ENCODE results near the gene RHOBTB1. TPM values are rescaled to one million over a fixed set of nuclear protein-coding genes. Genes with fewer than 3 reads are reported as not detected.

The RHOBTB1 gene
- total RNA-seq, 1 experiment from 2014 or later: 2.5 TPM

DNA sequence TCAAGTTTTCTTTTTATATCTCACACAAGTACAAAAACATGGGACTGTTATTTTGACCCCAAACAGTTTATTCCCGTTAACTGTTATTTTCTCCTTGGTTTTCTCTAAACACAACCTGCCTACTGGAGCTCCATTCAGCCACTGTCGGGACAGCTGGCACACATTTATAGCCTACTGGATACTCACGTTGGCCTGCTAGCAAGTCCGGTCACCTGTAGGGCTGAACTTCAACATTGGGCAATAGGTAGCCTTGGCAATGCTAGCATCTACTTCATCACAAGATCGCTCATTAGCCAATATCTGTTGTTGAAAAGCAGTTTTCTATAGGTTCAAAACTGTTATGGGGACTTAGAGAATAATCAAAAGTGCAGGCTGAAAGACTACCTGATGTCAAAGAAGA, 32.3 kb downstream of the RHOBTB1 start:
- no peak overlapping the region for H2AFZ ChIP-seq (ENCODE audit: low read length)
- no peaks in the 10 kb centered on the region; a peak in 2 of 4 replicates for H3K4me1 Mint-ChIP-seq
- H3K9me3 Mint-ChIP-seq: peaks cover 4 to 6% of the 10 kb centered on the region in 2 experiments; a peak in 4 of 5 replicates
- TF ChIP-seq, protein P1, sequence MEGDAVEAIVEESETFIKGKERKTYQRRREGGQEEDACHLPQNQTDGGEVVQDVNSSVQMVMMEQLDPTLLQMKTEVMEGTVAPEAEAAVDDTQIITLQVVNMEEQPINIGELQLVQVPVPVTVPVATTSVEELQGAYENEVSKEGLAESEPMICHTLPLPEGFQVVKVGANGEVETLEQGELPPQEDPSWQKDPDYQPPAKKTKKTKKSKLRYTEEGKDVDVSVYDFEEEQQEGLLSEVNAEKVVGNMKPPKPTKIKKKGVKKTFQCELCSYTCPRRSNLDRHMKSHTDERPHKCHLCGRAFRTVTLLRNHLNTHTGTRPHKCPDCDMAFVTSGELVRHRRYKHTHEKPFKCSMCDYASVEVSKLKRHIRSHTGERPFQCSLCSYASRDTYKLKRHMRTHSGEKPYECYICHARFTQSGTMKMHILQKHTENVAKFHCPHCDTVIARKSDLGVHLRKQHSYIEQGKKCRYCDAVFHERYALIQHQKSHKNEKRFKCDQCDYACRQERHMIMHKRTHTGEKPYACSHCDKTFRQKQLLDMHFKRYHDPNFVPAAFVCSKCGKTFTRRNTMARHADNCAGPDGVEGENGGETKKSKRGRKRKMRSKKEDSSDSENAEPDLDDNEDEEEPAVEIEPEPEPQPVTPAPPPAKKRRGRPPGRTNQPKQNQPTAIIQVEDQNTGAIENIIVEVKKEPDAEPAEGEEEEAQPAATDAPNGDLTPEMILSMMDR (conservative IDR thresholded peaks at IDR 0.05): no peak
- H3K79me1 ChIP-seq (ENCODE audit: insufficient read depth, low read depth, low read length, poor library complexity, severe bottlenecking): no peaks in the 10 kb centered on the region
- H3K23ac ChIP-seq (ENCODE audit: insufficient read length, low read depth, low read length): no peak overlapping the region
- no peak overlapping the region for H3T11ph ChIP-seq (ENCODE audit: low read length)
- no peaks in the 10 kb centered on the region for H3K27me3 ChIP-seq (ENCODE audit: insufficient read depth, low read length)
- H3K18ac ChIP-seq (ENCODE audit: insufficient read length, low read depth, low read length): no peak overlapping the region
- peaks cover 4 to 22% (median 7%) of the 10 kb centered on the region in 3 experiments; a peak in 6 of 7 replicates for H3K36me3 Mint-ChIP-seq (ENCODE audit: insufficient read depth in 1 of 3, low read depth in 3 of 3)
- no peak overlapping the region for H3K4ac ChIP-seq (ENCODE audit: low read depth, low read length)
- no peaks in the 10 kb centered on the region for H3K79me2 ChIP-seq (ENCODE audit: insufficient read depth, low read length)
- H4K91ac ChIP-seq (ENCODE audit: insufficient read length, low read depth, low read length): no peak overlapping the region
- no peak overlapping the region for H2AK5ac ChIP-seq (ENCODE audit: insufficient read length, low read length)
- no peaks in the 10 kb centered on the region for H3K27me3 Mint-ChIP-seq (ENCODE audit: low read depth)
- no peak overlapping the region for H3K9ac ChIP-seq (ENCODE audit: extremely low read depth, insufficient read length, low read length)
- no peak overlapping the region for H3K27ac Mint-ChIP-seq
- DNase-seq: no peak
- H3K56ac ChIP-seq (ENCODE audit: insufficient read length, low read depth, low read length): no peak overlapping the region
- H4K20me1 ChIP-seq (ENCODE audit: control insufficient read depth, insufficient read depth, insufficient read length): peaks cover 3% of the 10 kb centered on the region
- no peak overlapping the region for H4K8ac ChIP-seq (replicated peaks; ENCODE audit: insufficient read length, low read depth, low read length)
- H2BK5ac ChIP-seq (ENCODE audit: insufficient read length, low read length): no peak overlapping the region
- H2BK12ac ChIP-seq (ENCODE audit: insufficient read length, low read depth, low read length): no peak overlapping the region
- H2BK15ac ChIP-seq (ENCODE audit: low read depth, low read length): no peak overlapping the region
- no peaks in the 10 kb centered on the region for H3K9me3 ChIP-seq (ENCODE audit: control insufficient read depth, low read depth, low read length)
- WGBS (ENCODE audit: extremely low coverage, insufficient read length, low lambda C conversion rate): no CpG with 5 or more reads among the region's 5 CpGs
- no peak overlapping the region for H3K4me2 ChIP-seq (ENCODE audit: insufficient read depth, insufficient read length, low read length)
- no peak overlapping the region for H3K14ac ChIP-seq (ENCODE audit: insufficient read depth, low read length)
- no peak overlapping the region for H4K5ac ChIP-seq (ENCODE audit: insufficient read length, low read depth, low read length)
- H2BK120ac ChIP-seq (ENCODE audit: low read depth, low read length, poor library complexity, severe bottlenecking): no peak overlapping the region
- H3K4me3 Mint-ChIP-seq: no peak overlapping the region
- H2BK20ac ChIP-seq (ENCODE audit: low read depth, low read length, poor library complexity, severe bottlenecking): no peak overlapping the region
- H3K27ac ChIP-seq (ENCODE audit: insufficient read length, low read depth, low read length): no peak overlapping the region
- no peaks in the 10 kb centered on the region for H3K23me2 ChIP-seq (ENCODE audit: insufficient read length, low read depth, low read length, poor library complexity, severe bottlenecking)
- H3K4me1 ChIP-seq (ENCODE audit: insufficient read depth, low read length): peaks cover 3% of the 10 kb centered on the region; the same call in 1 of the 2 replicates

Data from H9 (cell line).